Keratinocyte (primary cell): ENCODE results near the gene C1orf74.

Experiments
- CTCF ChIP-seq, 3 experiments: IDR thresholded peaks in 1 of 3; conservative IDR thresholded peaks in 1 of 3; optimal IDR thresholded peaks in 1 of 3; 2 replicates in 2 of 3; 3 replicates in 1 of 3; pipeline versions ENCODE3 to v1.5.1; 2011; ENCODE audit warnings: low read length in 3 of 3, mild to moderate bottlenecking in 3 of 3, moderate library complexity in 2 of 3, control low read depth in 1 of 3, inconsistent platforms in 1 of 3; ENCODE audit not compliant: insufficient read depth in 2 of 3; ENCODE audit errors: extremely low read depth in 1 of 3
- EZH2 ChIP-seq: IDR thresholded peaks from one replicate; pipeline ENCODE4 v1.6.1; 2012; ENCODE audit warnings: inconsistent platforms, mild to moderate bottlenecking, low read length, moderate library complexity

GRCh38 chr1:209785592-209785991, 1.2 kb upstream of the C1orf74 start:
- TF ChIP-seq CTCF (optimal IDR thresholded peaks at IDR 0.05 in 1 of 3, IDR thresholded peaks at IDR 0.05 in 1 of 3, conservative IDR thresholded peaks at IDR 0.05 in 1 of 3; ENCODE audit: extremely low read depth in 1 of 3, insufficient read depth in 2 of 3, low read length in 3 of 3) = no peak
- TF ChIP-seq EZH2 = no peak
